HG03354 (cell line): ENCODE data around the gene MPV17.
"Not testable (repeated sequence)": the region's sequence is repeated elsewhere in the genome, so short reads cannot be mapped to it uniquely, and the experiment has no call there.

Experiments used
- ATAC-seq: cut with Tn5 transposase; IDR thresholded peaks from one replicate; pipeline ENCODE4 v1.9.1; 2021; ENCODE audit warnings: mild to moderate bottlenecking; ENCODE audit not compliant: unreplicated experiment, poor library complexity, severe bottlenecking

Gene MPV17

DNA sequence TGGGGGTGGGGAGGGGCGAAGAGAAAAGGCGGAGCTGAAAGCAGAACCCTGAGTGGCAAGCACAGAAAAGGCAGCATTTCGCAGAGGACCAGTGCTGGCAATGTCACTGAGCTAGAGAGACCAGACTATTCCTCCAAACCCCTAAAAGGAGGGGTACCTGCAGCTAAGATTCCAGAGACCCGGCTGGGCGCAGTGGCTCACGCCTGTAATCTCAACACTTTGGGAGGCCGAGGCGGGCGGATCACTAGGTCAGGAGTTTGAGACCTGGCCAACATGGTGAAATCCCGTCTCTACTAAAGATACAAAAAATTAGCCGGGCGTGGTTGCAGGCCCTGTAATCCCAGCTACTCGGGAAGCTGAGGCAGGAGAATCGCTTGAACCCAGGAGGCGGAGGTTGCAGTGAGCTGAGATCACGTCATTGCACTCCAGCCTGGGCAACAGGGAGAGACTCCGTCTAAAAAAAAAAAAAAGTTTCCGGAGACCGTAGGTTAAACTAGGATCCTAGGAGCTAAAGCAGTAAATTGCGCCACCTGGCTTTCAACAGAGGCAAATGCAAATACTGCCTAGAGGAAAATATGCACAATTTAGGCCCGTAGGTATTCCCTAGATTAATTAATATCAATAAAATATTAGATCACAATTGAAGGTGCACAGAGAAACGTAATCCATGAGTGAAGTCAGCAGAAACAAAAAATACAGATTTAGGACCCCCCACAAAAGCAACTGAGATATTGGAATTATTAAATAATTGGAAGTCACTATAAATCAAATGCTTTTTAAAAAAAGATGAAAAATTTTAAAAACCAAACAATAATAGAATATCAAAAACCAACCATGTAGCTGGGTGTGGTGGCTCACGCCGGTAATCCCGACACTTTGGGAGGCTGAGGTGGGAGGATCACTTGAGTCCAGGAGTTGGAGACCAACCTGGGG is 19.5 kb downstream of the MPV17 start:
- no peak for ATAC-seq

DNA sequence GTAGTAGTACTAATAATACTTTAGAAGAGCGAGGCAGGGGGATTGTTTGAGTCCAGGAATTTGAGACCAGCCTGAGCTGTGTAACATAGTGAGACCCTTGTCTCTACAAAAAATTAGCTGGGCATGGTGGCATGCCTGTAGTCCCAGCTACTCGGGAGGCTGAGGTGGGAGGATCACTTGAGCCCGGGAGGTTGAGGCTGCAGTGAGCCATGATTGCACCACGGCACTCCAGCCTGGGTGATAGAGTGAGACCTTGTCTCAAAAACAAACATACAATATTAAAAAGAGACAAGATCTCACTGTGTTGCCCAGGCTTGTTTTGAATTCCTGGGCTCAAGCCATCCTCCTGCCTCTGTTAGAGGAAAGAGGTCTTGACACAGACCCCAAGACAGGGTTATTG is 22.3 kb downstream of the MPV17 start:
- not testable (repeated sequence) for ATAC-seq

DNA sequence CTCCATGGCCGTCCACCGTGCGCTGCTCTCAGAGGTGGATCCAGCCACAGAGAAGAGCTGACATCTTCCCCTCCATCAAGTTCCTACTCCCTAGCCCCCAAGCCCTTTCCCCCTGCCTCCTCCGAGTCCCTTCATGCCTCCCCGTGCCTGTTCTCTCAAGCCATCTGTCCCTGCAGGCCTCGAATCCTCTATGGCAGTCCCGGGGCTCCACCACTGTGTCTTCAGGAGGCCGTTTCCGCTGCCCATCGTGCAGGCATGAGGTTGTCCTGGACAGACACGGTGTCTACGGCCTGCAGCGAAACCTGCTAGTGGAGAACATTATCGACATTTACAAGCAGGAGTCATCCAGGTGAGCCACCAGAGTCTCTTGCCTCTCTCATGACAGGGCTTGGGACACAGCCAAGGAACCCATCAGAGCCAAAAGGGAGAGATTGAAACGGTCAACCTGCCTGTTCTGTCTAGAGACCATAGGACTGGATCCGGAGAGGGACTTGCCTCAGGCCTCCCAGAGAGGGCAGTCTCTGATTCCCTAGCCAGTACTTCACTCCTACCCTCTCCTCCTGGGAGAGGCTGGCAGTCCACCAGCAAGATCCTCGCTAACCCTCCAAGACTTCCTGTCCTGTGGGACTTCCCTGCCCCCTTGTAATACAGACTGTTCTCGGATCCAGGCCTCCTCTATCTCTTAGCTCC is 24.4 kb downstream of the MPV17 start:
- ATAC-seq = no peak

DNA sequence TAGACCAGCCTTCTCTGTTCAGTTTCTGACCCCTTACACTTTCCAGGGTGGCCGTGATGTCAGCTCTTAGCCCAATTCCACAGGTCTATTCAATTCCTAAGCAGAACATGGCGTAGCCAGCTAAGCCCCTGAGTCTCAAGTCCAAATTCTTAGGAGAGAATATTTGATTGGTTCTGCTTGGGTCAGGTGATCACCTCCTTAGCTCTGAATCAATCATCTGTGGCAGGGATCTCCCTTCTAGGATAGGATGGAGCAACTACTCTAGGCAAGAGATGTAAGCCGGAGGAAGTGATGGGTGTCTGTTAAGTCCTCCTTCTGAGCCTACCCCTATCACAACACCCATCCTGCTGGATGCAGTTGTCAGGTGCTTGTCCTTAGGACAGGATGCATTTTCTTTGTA is 25.7 kb downstream of the MPV17 start:
- ATAC-seq = no peak

DNA sequence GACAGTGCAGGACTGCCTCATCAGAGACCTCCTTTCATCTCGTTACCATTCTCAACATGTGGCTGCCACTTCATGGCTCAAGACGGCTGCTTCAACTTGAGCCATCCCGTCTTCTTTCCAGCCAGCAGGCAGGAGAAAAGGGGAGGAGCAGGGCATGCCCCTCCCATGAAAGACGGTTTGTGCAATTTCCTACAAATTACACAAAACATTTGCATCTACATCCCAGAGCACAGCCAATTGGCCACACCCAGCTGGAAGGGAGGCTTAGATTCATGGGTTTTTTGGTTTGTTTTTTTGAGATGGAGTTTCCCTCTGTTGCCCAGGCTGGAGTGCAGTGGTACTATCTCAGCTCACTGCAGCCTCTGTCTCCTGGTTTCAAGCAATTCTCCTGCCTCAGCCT is 26.4 kb downstream of the MPV17 start:
- ATAC-seq = no peak

DNA sequence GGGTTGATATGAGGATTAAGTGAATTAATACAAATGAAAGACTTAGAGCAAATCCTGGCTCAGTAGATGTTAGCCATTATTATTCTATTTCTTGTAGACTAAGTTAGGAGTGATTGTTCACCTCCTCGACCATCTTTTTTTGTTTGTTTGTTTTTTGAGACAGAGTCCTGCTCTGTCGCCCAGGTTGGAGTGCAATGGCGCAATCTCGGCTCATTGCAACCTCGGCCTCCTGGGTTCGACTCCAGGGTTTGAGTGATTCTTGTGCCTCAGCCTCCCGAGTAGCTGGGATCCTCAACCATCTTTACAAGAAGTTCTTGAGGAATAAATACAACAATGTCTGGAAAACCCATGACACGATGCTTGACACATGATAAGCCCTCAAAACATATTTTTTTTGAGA is 28.0 kb downstream of the MPV17 start:
- no peak for ATAC-seq

DNA sequence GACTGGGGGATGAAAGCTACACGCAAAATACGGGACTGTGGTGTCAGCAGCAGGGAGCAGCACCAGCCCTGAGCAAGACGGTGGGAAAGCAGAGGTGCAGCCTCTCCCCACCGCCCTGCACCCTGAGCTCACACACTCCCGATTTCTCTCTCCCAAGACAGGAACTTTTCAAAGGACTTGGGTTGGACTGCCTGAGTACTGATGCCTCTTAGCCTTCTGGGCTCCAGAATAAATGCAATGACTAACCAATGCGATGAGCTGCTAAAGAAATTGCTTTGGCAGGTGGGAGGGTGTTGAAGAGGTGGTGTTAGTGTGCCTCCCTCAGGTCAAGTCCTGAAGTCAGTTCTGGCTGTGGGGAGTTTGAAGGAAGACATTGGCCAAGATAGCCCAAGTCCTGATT is 31.0 kb downstream of the MPV17 start:
- no peak for ATAC-seq

DNA sequence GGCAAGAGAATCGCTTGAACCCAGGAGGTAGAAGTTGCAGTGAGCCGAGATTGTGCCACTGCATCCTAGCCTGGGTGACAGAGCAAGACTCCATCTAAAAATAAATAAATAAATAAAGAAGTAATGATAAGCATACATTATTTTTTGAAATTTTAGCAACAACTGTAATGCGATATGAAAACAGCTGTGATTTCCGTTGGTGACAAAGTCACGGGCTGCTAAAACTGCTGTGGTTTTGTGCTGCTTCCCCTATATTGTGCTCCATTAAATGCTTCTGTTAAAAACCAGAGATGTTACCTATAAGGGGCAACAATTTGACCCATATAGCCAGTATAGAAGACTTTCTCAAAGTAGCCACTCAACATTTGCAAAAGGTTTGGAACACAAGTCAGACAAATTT is 32.3 kb downstream of the MPV17 start:
- no peak for ATAC-seq

DNA sequence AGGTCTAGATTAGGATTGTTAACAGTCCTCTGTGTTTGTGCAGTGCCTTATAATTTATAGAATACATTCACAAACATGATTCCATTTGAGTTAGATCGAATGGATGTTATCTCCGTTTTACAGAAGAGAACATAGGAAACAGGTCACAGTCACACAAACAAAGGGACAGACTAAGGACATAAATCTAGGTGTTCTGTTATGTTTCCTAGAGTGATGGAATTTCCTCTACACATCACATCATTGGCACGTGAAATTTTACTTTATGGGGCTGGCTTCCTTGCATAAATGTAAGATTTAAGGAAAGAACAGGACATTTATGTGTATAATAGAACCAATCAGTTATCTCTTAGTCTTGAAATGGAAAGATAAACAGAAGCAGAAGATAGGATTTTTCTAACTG is 34.3 kb downstream of the MPV17 start:
- no peak for ATAC-seq

DNA sequence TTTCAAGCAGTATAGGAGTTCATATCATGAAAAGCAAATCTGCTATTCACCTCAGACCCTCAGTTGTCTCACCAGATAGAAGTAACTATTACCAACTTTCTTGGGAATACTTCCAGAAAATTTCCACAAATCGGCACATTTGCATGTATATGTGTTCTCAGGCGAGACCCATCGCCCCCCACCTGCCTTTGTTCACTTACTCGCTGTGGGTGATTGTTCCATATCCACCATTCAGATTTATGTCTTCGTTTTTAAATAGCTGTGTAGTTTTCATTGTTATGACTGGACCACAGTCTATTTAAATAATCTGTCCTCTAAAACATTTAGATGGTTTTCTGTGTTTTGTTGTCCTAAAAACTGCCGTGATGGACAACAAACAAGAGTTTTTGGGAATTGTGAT is 37.4 kb downstream of the MPV17 start:
- ATAC-seq = no peak

DNA sequence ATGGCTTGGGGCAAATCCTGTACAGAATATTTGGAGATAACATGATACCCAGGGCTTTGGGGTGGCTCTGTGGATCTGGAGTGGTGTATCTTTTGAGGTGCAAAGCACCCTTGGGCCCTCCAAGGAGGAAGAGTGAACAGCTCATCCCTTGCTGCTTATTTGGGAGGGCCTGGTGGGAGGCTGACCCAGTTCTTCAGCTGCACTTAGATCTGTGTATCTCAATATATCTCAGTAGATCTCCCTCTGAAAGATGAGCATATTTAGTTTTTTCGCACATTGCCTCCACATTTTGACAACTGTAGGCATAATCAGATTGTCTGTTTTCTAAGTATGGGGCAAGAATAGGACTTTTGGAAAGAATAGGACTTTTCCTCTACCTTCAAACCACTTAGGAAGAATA is 37.9 kb downstream of the MPV17 start:
- no peak for ATAC-seq

DNA sequence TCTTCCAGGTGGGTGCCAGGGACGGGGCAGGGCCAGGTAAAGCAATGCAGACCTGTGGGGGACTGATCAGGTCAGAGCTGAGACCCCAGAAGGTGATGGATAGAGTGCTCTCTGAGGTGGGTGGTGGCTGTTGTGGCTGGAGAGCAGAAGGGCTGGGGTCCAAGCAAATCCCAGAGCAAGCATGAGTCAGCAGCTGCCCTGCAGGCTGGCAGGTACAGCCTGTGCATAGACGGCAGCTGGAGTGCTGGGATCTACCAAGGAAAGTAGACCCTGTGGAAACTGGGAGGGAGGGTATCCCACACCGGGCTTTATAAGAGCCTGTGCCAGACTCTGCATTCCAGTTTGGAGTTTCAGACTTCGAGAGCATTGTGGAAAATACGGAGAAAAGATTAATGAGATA is 40.0 kb downstream of the MPV17 start:
- ATAC-seq = no peak

DNA sequence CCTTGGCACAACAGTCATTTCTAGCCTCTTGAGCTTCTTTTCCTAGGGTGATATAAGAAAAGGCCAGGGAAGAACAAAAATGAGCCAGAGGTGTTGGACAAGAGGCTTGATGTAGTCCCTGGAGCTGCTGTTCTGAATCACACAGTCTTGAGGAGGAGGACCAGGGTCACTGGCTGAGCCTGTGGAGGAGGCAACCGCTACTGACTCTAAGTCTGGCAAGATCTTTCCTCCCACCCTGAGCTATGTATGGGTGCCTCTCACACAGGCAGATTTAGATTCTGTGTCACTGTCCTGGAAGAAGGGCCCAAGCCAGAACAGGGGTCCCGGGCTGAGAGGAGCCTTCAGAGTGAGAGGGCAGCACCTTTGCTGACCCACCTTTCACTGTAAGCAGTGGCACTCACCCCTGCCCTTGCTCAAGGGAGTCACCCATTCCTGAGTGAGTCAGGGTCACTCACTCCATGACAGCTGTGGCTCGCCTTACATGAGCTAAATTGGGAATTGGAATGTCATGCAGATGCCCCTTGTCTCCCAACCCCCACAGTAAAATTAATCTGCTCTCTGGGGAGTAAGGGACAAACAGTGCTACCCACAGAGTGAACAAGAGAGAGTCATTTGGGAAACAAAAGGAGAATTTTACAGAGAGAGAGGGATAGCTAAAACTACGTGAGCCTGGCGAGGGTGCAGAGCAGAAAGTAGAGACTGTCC is 40.9 kb downstream of the MPV17 start, which contains the start of gene TRIM54:
TRIM54 (plus strand) TSS at position 575 of the 705 bp plus-strand sequence. CDS start 303 bp downstream, outside the sequence.
- no peak for ATAC-seq

DNA sequence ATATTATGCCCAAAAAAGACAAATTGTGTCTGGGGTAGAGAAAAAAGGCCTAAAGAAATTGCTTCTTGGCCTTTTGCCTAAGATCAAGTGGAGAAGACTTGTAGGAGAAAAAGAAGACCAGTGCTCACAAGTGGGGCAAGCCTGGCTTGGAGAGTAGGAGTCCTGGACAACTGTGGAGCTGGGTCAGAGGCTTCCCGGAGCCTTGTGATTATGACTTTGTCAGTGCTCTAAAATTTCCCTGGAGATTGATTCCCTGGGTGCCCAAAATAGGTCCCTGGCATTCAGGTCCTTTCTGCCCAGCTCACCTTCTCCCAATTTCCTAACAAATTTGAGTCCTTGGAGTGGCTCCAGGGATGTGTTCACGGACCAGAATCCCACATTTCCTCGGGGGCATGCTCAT is 41.5 kb downstream of the MPV17 start:
- ATAC-seq = no peak

DNA sequence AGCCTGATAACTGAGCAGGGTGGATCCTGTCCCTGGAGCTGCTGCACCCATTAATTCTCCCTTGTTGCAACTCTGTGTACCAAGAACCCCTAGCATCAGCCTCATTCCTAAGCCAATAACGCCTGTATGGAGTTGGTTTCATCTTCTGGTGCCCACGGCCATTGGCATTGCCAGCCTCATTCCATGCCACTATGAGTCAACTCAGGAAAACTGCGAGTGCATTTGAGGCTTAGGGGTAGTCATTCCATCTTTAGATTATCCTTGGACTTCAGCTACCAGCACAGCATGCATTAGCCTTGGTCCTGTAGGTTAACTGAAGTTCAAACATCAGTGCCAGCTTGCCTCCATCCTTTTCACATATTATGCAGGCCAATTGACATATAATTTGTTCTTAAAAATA is 42.1 kb downstream of the MPV17 start:
- no peak for ATAC-seq

DNA sequence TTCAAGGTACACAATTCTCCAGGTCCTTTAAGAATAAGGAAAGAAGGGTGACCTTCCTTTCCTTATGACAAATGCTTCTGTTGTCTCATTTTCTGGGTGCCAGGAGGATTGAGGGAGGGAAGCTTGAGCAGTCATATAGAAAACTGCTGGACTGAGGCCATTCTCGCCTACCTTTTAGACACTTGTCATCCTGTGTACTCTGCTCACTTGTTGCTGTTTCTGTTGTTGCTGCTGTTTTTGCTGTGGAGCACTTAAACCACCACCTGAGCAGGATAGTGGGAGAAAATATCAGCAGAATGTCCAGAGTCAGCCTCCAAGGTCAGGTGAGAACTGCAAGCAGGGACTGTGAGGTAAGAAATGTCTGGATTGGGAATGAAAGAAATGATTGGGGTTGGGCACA is 44.9 kb downstream of the MPV17 start:
- ATAC-seq = no peak

DNA sequence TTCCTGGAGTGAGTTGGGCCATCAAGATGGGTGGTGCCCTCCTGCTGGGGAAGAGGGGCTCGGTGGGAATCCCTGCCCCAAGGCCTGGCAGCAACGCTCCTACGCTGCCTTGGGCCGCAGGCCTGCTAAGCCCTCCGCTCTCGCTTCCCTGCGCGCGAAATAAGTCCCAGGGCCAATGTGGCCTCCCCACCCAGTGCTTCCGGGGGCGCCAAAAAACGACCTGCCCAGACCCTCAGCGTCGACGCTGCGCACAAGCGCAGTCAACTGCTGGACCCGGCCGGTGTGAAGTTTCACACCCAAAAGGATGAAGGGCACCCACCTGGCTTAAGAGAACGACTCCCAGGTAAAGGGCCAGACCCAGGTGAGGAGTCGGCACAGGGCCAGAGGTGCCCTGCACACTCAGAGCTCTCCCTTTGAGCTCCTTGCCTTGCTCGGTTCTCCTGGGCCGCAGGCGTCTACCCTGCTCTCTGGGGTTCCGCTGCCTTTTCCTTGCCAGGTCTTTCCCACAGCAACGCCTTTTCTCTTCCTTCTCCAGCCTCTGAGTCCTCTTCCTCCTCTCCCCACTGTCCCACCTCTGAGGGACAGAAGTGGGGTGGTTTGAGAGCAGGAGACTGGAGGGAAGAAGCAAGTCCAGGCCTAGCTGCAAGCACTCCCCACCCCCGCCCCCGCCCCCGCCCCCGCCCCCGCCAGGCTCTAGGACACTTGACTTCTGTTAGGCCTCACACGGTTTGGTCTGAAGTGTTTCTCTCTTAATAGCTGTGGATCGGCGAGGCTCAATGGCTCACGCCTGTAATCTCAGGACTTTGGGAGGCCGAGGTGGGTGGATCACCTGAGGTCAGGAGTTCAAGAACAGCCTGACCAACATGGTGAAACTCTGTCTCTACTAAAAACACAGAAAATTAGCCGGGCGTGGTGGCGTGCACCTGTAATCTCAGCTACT is 47.4 kb downstream of the MPV17 start, which contains the start of gene DNAJC5G:
DNAJC5G (plus strand) TSS at position 223 of the 940 bp plus-strand sequence. CDS start 1,296 bp downstream, outside the sequence.
- ATAC-seq = no peak

DNA sequence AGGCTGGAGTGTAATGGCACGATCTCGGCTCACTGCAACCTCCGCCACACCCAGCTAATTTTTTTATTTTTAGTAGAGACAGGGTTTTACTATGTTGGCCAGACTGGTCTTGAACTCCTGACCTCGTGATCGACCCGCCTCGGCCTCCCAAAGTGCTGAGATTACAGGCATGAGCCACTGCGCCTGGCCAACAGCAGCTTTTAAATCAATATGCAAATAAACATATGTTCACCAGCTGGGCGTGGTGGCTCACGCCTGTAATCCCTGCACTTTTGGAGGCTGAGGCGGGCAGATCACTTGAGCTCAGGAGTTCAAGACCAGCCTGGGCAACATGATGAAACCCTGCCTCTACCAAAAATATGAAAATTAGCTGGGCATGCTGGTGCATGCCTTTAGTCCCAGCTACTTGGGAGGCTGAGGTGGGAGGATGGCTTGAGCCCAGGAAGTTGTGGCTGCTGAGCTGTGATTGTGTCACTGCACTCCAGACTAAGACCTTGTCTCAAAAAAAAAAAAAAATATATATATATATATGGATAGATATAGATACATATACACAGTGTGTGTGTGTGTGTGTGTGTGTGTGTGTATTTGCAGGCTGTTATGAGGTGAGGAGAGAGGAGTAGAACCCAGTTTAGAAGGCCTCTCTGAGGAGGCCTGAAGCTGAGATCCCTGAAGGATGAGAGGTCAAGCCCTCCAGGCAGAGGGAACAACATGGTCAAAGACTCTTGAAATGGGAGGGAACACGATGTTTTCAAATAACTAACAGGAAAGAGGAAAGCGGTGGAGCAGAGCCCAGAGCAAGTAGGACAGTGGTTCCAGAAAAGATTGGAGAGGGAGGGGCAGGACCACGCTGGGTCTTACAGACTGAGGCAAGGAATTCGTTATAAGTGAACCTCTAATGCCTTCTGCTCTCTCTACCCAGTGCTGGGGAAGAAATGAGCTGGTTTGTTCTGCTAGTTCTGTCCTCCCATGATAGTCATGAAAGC is 50.1 kb downstream of the MPV17 start:
- ATAC-seq = not testable (repeated sequence)
